Stimulated activated CD4-positive, alpha-beta T cell treated with anti-CD3 and anti-CD28 coated beads, TNF-alpha, amount 100 ng/mL, for 48 hours (primary cell): Measurements from ENCODE around the gene TMEM220.

Experiments used
- DNase-seq, 3 donors: peaks; one replicate each; pipeline ENCODE4 v3.0.0-alpha.2; 2020; ENCODE audit warnings: low read depth in 3 of 3

Gene TMEM220

DNA sequence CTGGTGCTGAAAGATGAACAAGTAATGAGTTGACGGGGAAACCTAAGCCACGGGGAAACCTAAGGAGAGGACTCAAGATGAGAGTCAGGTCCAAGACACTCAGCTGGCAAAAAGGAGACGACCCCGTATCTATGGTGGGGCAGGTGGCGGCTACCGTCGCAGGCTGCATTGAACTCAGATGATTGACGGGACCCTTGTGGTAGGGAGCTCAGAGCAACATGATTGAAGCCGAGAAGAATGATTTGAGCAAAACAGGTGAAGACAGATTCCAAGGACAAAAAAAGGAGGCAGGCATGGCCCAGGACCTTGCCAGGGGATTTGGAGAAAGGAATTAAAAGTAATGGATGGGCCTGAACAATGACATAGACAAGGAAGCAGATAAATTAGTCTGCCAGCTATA is 65.3 kb downstream of the TMEM220 start:
- DNase-seq = no peak
